GM12801 (cell line): Measurements from ENCODE around the gene CHRNA10.

Source experiments
- TF ChIP-seq, protein P1 (sequence below): IDR thresholded peaks from one replicate; pipeline ENCODE4 v1.5.1; 2011; ENCODE audit warnings: control low read depth; ENCODE audit not compliant: insufficient read length; ENCODE audit errors: extremely low read depth

Gene CHRNA10

DNA sequence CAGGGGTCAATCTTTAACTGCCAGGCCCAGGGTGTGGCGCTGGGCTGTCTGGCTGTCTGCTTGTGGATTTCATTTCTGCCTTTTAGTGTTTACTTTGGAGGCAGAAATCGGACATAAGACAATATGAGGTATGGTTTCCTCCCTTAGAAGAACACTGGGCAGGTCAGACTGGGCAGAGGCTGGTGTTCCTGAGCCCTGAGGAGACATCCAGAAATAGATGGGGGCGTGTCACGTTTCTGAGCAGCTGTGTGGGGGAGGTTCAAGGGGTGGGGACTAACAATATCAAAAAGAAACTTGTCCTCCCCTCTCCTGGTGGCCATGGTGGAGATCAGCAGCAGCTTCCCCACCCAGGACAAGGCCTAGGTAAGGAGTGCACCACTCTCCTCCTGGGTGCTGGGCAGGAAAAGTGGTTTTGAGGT, 26.4 kb downstream of the CHRNA10 start, which contains the start of gene ART1:
Gene ART1, plus strand, starts transcription at position 312 of the 419 bp plus-strand sequence. CDS start 14,086 bp downstream, outside the sequence.
- TF ChIP-seq, protein P1, sequence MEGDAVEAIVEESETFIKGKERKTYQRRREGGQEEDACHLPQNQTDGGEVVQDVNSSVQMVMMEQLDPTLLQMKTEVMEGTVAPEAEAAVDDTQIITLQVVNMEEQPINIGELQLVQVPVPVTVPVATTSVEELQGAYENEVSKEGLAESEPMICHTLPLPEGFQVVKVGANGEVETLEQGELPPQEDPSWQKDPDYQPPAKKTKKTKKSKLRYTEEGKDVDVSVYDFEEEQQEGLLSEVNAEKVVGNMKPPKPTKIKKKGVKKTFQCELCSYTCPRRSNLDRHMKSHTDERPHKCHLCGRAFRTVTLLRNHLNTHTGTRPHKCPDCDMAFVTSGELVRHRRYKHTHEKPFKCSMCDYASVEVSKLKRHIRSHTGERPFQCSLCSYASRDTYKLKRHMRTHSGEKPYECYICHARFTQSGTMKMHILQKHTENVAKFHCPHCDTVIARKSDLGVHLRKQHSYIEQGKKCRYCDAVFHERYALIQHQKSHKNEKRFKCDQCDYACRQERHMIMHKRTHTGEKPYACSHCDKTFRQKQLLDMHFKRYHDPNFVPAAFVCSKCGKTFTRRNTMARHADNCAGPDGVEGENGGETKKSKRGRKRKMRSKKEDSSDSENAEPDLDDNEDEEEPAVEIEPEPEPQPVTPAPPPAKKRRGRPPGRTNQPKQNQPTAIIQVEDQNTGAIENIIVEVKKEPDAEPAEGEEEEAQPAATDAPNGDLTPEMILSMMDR = no peak

DNA sequence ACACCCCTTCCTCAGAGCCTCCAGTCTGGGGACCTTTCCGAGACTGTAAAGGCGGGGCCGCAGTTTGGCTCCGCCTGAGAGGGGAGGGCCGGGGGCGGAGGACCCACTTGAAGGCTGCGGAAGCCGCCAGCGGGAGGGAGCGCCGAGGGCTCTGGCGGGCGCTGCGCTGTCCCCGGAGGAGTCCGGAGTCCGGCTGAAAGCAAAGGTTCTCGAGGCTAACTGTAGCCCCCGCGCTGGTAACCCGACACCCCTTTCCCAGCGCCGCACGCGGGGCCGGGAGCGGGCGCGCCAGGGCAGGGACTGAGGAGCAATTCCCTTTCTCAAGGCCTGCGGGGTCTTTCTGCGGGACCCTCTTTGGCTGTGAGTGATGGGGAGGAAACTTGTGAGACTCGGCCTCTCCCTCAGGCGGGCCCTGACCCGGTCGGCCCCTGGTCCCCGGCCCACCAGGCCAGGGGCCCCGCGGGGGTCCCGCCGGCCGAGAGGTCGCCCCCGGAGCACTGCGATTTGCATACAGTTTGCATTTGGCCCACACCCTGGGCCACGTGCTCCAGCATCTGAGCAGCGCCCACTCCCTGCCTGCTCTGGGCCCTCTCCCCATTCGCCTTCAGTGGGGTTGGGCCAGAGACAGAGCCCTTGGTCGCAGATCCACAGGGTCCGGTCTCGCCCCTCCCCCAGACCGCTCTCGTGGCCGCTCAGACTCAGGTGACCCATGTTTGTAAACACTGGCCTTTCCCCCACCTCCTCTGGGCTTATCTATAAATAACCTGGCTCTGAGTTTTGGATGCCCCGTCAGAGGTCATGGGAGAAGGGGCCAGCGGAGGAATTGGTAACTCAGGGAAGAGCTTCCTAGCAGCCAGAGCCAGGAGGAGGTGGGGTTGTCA, 28.9 kb downstream of the CHRNA10 start:
- TF ChIP-seq, protein P1 = no peak

DNA sequence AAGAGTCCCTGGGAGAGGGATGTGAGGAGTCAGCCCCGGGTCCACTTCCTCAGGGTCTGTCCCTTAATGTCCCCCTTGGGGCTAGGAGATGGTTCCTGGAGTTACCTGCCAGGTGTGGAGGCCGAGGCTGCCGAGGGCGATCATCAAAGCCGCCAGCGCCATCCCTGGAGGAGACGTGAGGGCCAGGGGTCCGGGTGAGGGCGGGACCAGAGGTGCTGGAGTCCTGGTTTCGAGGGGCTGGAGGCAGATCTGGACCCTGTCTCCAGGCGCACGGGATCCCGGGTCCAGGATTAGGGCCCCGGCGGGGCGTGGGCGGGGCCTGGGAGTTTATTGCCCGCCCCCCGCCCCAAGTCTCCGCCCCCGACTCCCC, 29.5 kb downstream of the CHRNA10 start, which contains the start of gene ART5:
Gene ART5, minus strand, starts transcription at position 292 of the 370 bp plus-strand sequence. Its CDS starts 130 bp downstream, at position 162.
- TF ChIP-seq, protein P1 = no peak

DNA sequence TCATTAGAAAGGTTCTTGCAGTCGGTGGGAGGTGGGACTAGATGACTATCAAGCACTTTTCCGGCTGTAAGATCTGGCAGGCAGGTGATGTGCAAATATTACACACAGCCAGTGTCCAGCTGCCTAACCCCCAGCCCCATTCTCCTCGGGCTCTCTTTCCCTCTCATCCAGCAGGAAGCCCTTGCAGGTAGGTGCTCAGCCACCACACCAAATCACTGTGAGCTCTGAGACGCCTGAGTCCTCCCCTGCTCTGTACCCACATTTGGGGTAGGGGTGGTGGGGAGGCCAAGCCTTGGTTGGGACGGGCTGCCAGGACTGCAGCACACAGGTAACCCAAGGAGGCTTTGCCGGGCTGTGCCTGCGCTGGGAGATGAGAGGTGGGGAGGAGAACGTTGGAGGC, 30.0 kb downstream of the CHRNA10 start:
- TF ChIP-seq, protein P1 = no peak

DNA sequence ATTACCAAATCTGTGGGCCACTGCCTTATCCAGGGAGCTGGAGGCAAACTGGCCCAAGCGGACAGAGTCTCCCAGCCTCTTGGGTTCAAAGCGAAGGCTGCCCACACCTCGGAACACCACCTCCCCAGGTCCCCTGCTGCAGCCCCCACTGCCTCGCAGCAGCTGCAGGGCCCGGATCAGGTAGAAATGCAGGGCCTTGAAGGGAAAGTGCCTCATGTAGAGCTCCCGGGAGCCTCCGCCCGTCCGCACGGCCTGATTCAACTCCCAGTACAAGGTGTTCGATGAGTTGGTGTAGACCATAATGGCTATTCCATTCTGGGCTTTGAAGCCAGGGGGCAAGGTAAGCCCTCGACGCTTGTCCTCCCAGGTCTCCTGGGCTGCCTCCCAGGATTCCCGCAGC, 31.3 kb downstream of the CHRNA10 start:
- TF ChIP-seq, protein P1 = no peak

DNA sequence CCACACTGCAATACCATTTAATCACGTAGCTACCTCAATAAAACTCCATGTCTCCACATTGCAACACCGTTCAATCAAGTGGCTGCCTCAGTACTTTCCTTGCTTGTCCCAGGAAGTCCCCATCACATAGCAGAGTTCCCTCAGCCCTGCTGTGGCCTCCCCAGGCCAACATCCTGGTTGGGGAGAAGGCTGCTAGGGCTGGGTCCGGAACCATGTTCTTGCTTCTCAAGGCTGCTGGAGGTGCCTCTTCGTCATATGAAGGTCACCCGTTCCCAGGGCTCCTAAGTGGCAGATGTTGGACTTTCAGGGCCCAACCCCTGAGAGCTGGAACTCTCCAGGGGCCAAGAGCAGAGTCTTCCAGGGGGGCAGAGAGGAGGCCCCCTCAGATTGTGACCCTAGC, 32.7 kb downstream of the CHRNA10 start:
- TF ChIP-seq, protein P1 = no peak

DNA sequence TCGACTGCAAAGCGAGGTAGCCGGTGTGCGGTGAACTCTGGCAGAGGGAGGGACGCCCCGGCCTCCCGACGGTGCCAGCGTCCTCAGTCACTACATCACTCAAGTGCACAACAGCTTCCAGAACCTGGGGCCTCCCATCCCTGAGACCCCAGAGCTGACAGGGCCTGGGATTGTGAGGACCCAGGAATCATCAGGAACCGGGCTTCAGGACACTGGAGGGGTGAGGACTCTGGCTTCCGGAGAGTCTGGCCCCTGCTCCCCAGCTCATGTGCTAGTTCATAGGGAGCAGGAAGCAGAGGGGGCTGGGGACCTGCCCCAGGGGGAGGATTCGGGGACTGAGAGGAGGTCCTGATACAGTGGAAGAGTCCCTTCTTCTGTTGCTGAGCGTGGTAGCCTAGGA, 34.0 kb downstream of the CHRNA10 start:
- TF ChIP-seq, protein P1 = no peak
